Measurements from ENCODE around the gene KRT73. TPM values are rescaled to one million over a fixed set of nuclear protein-coding genes. Genes with fewer than 3 reads are reported as not detected.

Gene KRT73
- total and polyA plus RNA-seq, 2 donors (not counting 1 experiment from before 2014, with no cell fraction given): not detected

DNA sequence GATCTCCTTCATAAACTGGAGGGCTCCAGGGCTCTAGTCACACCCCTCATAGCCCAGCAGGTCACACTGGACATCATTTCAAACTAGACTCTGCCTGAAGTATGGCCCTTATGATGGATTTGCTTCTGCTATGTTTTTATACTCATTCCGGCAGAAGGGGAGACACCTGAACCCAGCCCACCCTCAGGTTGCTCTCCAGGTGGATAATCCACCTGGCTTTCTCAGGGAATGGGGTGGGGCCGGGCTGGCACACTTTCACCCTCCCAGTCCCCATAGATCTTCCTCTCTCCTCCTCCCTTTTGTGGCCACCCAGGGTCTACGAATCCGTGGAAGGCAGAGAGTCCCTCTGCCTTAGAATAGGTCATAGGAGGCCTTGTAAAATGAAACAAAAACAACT lies 9.8 kb upstream of the KRT73 start:
- Histone ChIP-seq H2AFZ (ENCODE audit: low read length) (no peak overlapping the region), H3K4me2 (ENCODE audit: extremely low read depth, insufficient read depth, low read length) (no peak overlapping the region), H3K9me3 (ENCODE audit: control insufficient read depth, insufficient read depth, low read depth, low read length) (no peaks in the 10 kb centered on the region), H3K4me3 (replicated peaks in 1 of 4; ENCODE audit: control extremely low read depth in 1 of 4, insufficient read depth in 1 of 4, low read depth in 3 of 4, low read length in 4 of 4) (no peak overlapping the region), H3K4me1 (ENCODE audit: control insufficient read depth, extremely low read depth, insufficient read depth, low read length) (no peaks in the 10 kb centered on the region), H3K27me3 (ENCODE audit: control insufficient read depth, insufficient read depth, low read length) (no peaks in the 10 kb centered on the region), H3K27ac (ENCODE audit: insufficient read depth, low read length) (no peak overlapping the region), H3K36me3 (ENCODE audit: control insufficient read depth, insufficient read depth, low read length) (no peaks in the 10 kb centered on the region), H3K9ac (ENCODE audit: insufficient read depth, low read length) (no peak overlapping the region), H4K20me1 (ENCODE audit: control insufficient read depth, extremely low read depth, insufficient read depth, low read length) (no peaks in the 10 kb centered on the region), H3K79me2 (ENCODE audit: control insufficient read depth, insufficient read depth, low read length) (no peaks in the 10 kb centered on the region)
- TF ChIP-seq EZH2 (IDR thresholded peaks at IDR 0.05; ENCODE audit: low read length, missing control alignments): no peak
- TF ChIP-seq, protein P1, sequence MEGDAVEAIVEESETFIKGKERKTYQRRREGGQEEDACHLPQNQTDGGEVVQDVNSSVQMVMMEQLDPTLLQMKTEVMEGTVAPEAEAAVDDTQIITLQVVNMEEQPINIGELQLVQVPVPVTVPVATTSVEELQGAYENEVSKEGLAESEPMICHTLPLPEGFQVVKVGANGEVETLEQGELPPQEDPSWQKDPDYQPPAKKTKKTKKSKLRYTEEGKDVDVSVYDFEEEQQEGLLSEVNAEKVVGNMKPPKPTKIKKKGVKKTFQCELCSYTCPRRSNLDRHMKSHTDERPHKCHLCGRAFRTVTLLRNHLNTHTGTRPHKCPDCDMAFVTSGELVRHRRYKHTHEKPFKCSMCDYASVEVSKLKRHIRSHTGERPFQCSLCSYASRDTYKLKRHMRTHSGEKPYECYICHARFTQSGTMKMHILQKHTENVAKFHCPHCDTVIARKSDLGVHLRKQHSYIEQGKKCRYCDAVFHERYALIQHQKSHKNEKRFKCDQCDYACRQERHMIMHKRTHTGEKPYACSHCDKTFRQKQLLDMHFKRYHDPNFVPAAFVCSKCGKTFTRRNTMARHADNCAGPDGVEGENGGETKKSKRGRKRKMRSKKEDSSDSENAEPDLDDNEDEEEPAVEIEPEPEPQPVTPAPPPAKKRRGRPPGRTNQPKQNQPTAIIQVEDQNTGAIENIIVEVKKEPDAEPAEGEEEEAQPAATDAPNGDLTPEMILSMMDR (conservative IDR thresholded peaks at IDR 0.05 in 1 of 2, IDR thresholded peaks at IDR 0.05 in 1 of 2; ENCODE audit: low read depth in 1 of 2, low read length in 2 of 2): no peak
- no peak for DNase-seq (ENCODE audit: low read depth in 2 of 2)

DNA sequence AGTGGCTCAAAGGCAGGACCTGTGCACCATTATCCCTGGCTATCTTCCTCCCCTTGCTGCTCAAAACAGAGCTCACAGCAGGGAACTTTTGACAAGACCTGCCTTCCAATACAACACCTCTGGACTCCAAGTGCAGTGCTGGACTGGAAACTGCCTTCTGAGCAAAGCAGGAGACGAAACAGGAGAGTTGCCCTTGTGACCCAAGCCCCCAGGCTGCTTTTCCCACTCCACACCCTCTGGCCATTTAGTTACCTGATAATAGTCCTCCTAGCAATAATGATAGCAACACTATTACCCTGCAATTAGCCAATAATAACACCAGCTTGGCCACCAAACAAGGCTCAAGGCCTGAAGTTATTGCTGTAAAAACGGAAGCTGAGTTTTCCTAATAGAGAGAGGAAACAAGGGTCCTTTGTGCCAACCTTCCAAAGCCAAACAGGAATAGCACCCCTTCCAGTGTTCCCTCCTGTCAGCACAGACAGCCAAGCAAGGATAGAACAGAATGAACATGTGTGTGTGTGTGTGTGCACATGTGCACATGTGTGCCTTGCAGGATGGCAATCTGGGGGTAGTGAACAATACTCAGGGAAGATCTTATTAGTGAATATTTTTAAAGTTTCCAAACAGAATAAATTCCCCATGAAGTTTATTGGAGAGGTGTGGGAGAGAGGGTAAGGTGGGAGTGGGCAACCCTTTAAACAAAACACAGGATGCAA lies 9.2 kb upstream of the KRT73 start:
- no peaks in the 10 kb centered on the region for H3K4me1 ChIP-seq (ENCODE audit: control insufficient read depth, extremely low read depth, insufficient read depth, low read length)
- no peaks in the 10 kb centered on the region for H3K36me3 ChIP-seq (ENCODE audit: control insufficient read depth, insufficient read depth, low read length)
- H4K20me1 ChIP-seq (ENCODE audit: control insufficient read depth, extremely low read depth, insufficient read depth, low read length): no peaks in the 10 kb centered on the region
- no peak overlapping the region for H3K4me2 ChIP-seq (ENCODE audit: extremely low read depth, insufficient read depth, low read length)
- H3K9ac ChIP-seq (ENCODE audit: insufficient read depth, low read length): no peak overlapping the region
- H3K4me3 ChIP-seq (replicated peaks in 1 of 4; ENCODE audit: control extremely low read depth in 1 of 4, insufficient read depth in 1 of 4, low read depth in 3 of 4, low read length in 4 of 4): no peak overlapping the region
- no peaks in the 10 kb centered on the region for H3K79me2 ChIP-seq (ENCODE audit: control insufficient read depth, insufficient read depth, low read length)
- DNase-seq (ENCODE audit: low read depth in 2 of 2): no peak
- no peaks in the 10 kb centered on the region for H3K27me3 ChIP-seq (ENCODE audit: control insufficient read depth, insufficient read depth, low read length)
- TF ChIP-seq EZH2 (IDR thresholded peaks at IDR 0.05; ENCODE audit: low read length, missing control alignments): no peak
- TF ChIP-seq, protein P1 (conservative IDR thresholded peaks at IDR 0.05 in 1 of 2, IDR thresholded peaks at IDR 0.05 in 1 of 2; ENCODE audit: low read depth in 1 of 2, low read length in 2 of 2): no peak
- H3K27ac ChIP-seq (ENCODE audit: insufficient read depth, low read length): no peak overlapping the region
- H3K9me3 ChIP-seq (ENCODE audit: control insufficient read depth, insufficient read depth, low read depth, low read length): no peaks in the 10 kb centered on the region
- no peak overlapping the region for H2AFZ ChIP-seq (ENCODE audit: low read length)

DNA sequence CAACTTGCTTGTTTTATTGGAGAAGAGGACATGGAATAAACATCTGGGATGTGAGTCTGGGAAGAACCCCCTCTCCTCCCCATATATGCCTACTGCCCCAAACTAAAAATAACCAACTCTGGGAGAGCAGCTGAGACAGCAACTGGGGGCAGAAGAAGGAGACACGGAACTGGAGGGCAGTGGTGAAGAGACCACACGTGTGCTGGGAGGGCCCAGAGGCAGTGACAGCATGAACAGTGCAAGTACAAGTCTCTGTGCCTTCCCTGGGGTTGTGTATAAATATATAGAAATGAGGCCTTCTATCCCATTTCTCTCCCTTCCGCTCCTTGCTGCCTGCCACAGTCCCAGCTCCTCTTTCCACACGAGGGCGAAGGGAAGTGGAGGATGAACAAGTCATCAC lies 4.0 kb upstream of the KRT73 start:
- DNase-seq (ENCODE audit: low read depth in 2 of 2): no peak
- H3K27ac ChIP-seq (ENCODE audit: insufficient read depth, low read length): no peak overlapping the region
- H3K4me2 ChIP-seq (ENCODE audit: extremely low read depth, insufficient read depth, low read length): no peak overlapping the region
- H3K79me2 ChIP-seq (ENCODE audit: control insufficient read depth, insufficient read depth, low read length): no peaks in the 10 kb centered on the region
- H4K20me1 ChIP-seq (ENCODE audit: control insufficient read depth, extremely low read depth, insufficient read depth, low read length): no peaks in the 10 kb centered on the region
- no peaks in the 10 kb centered on the region for H3K9me3 ChIP-seq (ENCODE audit: control insufficient read depth, insufficient read depth, low read depth, low read length)
- H3K4me3 ChIP-seq (replicated peaks in 1 of 4; ENCODE audit: control extremely low read depth in 1 of 4, insufficient read depth in 1 of 4, low read depth in 3 of 4, low read length in 4 of 4): no peak overlapping the region
- H3K36me3 ChIP-seq (ENCODE audit: control insufficient read depth, insufficient read depth, low read length): no peaks in the 10 kb centered on the region
- TF ChIP-seq EZH2 (IDR thresholded peaks at IDR 0.05; ENCODE audit: low read length, missing control alignments): no peak
- TF ChIP-seq, protein P1 (conservative IDR thresholded peaks at IDR 0.05 in 1 of 2, IDR thresholded peaks at IDR 0.05 in 1 of 2; ENCODE audit: low read depth in 1 of 2, low read length in 2 of 2): no peak
- no peaks in the 10 kb centered on the region for H3K27me3 ChIP-seq (ENCODE audit: control insufficient read depth, insufficient read depth, low read length)
- no peak overlapping the region for H3K9ac ChIP-seq (ENCODE audit: insufficient read depth, low read length)
- H2AFZ ChIP-seq (ENCODE audit: low read length): no peak overlapping the region
- no peaks in the 10 kb centered on the region for H3K4me1 ChIP-seq (ENCODE audit: control insufficient read depth, extremely low read depth, insufficient read depth, low read length)

All from fibroblast of lung (primary cell).